Keratinocyte (primary cell): ENCODE results near the gene SMARCD3. TPM values are rescaled to one million over a fixed set of nuclear protein-coding genes. Genes with fewer than 3 reads are reported as not detected.

ENCODE experiments used
- DNase-seq: peaks from one replicate; pipeline ENCODE4 v3.0.0-alpha.2; 2011; ENCODE audit warnings: low read depth, missing footprints, low spot score
- FAIRE-seq: peaks from 2 replicates; lab custom pipeline; 2011; peaks lifted over from hg19 to GRCh38; lab: Jason Lieb, UNC
- H2AFZ ChIP-seq: 2 replicates; pipeline ENCODE4 v1.6.0; 2012; ENCODE audit warnings: low read length, control low read depth, inconsistent platforms; ENCODE audit not compliant: control insufficient read depth
- H3K27ac ChIP-seq: 2 replicates; pipeline ENCODE4 v1.5.1; 2011; ENCODE audit warnings: low read length; ENCODE audit not compliant: control insufficient read depth, insufficient read depth
- H3K27me3 ChIP-seq: 3 replicates; pipeline ENCODE4 v1.6.0; 2011; ENCODE audit warnings: low read length; ENCODE audit not compliant: control insufficient read depth, insufficient read depth; ENCODE audit errors: extremely low read depth
- H3K36me3 ChIP-seq, 2 experiments: 2 replicates in 1 of 2; 3 replicates in 1 of 2; pipeline ENCODE4 v1.5.1; 2011; ENCODE audit warnings: low read length in 2 of 2, mild to moderate bottlenecking in 1 of 2; ENCODE audit not compliant: control insufficient read depth in 2 of 2, insufficient read depth in 2 of 2; ENCODE audit errors: extremely low read depth in 1 of 2
- H3K4me1 ChIP-seq: 3 replicates; pipeline ENCODE4 v1.5.1; 2011; ENCODE audit warnings: low read length; ENCODE audit not compliant: control insufficient read depth, insufficient read depth; ENCODE audit errors: extremely low read depth
- H3K4me2 ChIP-seq: 3 replicates; pipeline ENCODE4 v1.6.0; 2011; ENCODE audit warnings: low read depth, low read length; ENCODE audit not compliant: control insufficient read depth, insufficient read depth; ENCODE audit errors: extremely low read depth
- H3K4me3 ChIP-seq, 3 experiments: fragments of 200-600 bp in 1 of 3; sonication (generic) in 1 of 3; 2 replicates in 2 of 3; 3 replicates in 1 of 3; pipeline ENCODE4 v1.5.1; 2011 to 2016; ENCODE audit warnings: low read length in 3 of 3, mild to moderate bottlenecking in 3 of 3, control low read depth in 2 of 3, inconsistent platforms in 1 of 3, low read depth in 1 of 3, mixed read lengths in 1 of 3, mixed run types in 1 of 3, moderate library complexity in 1 of 3; ENCODE audit not compliant: control insufficient read depth in 2 of 3, insufficient read depth in 2 of 3; ENCODE audit errors: extremely low read depth in 1 of 3
- H3K79me2 ChIP-seq: 2 replicates; pipeline ENCODE4 v1.6.0; 2012; ENCODE audit warnings: low read length; ENCODE audit not compliant: control insufficient read depth, insufficient read depth
- H3K9ac ChIP-seq: 3 replicates; pipeline ENCODE4 v1.6.0; 2011; ENCODE audit warnings: low read length; ENCODE audit not compliant: control insufficient read depth, insufficient read depth; ENCODE audit errors: extremely low read depth
- H3K9me1 ChIP-seq: 3 replicates; pipeline ENCODE4 v1.6.0; 2011; ENCODE audit warnings: low read length; ENCODE audit not compliant: control insufficient read depth, insufficient read depth; ENCODE audit errors: extremely low read depth
- H3K9me3 ChIP-seq: 2 replicates; pipeline ENCODE4 v1.5.1; 2012; ENCODE audit warnings: low read depth, low read length; ENCODE audit not compliant: control insufficient read depth
- H4K20me1 ChIP-seq: 3 replicates; pipeline ENCODE4 v1.6.0; 2011; ENCODE audit warnings: low read length; ENCODE audit not compliant: control insufficient read depth, insufficient read depth; ENCODE audit errors: extremely low read depth
- EZH2 ChIP-seq: IDR thresholded peaks from one replicate; pipeline ENCODE4 v1.6.1; 2012; ENCODE audit warnings: inconsistent platforms, mild to moderate bottlenecking, low read length, moderate library complexity
- dilution Hi-C: fragments of 300-500 bp; cut with MboI; formaldehyde crosslinking; loops from one replicate; pipeline ENCODE4 v1.7.0; 2020; ENCODE audit warnings: low sequenced_read_pairs; ENCODE audit not compliant: extremely low pct_ligation_motif_present
- polyA plus RNA-seq, 5 experiments: library from polyadenylated mRNA; depleted of rRNA in 3 of 5; stranded (reverse) in 3 of 5; stranded (forward) in 1 of 5; unstranded in 1 of 5; fragments of >200 nt; gene quantifications; 1 replicate in 1 of 5; 2 replicates in 3 of 5; 3 replicates in 1 of 5; pipeline versions ENCODE4 v1.2.1 to v1.2.3, GENCODE V29; 2011 to 2012; ENCODE audit warnings: missing spikeins in 2 of 5, low read depth in 1 of 5, low replicate concordance in 1 of 5
- TF ChIP-seq, protein P1 (sequence below), 3 experiments: IDR thresholded peaks in 1 of 3; conservative IDR thresholded peaks in 1 of 3; optimal IDR thresholded peaks in 1 of 3; 2 replicates in 2 of 3; 3 replicates in 1 of 3; pipeline versions ENCODE3 to v1.5.1; 2011; ENCODE audit warnings: low read length in 3 of 3, mild to moderate bottlenecking in 3 of 3, moderate library complexity in 2 of 3, control low read depth in 1 of 3, inconsistent platforms in 1 of 3; ENCODE audit not compliant: insufficient read depth in 2 of 3; ENCODE audit errors: extremely low read depth in 1 of 3

The SMARCD3 gene
- polyA plus RNA-seq, 1 donor (not counting 4 experiments of a cell fraction or from before 2014, with no cell fraction given), result 3.0 TPM

DNA sequence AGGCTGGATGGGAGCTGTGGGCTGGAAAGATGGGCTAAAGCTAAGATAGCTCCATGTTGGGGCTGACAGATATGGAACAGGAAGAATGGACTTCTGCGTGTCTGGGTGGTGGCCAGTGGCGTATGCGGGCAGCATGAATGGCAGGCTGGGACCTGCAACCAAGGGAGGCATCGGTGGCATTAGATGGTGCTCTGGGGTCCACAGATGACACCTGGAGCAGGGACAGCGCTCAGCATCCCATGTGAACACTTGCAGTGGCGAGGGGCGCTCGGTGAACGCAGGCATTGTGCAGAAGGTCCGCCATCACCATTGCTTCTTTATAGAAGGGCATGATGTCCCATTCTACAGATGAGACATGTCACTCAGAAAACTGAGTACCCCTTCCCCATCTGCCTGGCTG is 21.0 kb upstream of the SMARCD3 start:
- DNase-seq (no peak), FAIRE-seq (no peak)
- Histone ChIP-seq H3K9ac (no peak overlapping the region), H3K36me3 (no peaks in the 10 kb centered on the region), H3K27me3 (peaks cover 30% of the 10 kb centered on the region), H3K9me3 (no peaks in the 10 kb centered on the region), H3K9me1 (no peaks in the 10 kb centered on the region), H3K27ac (no peak overlapping the region), H3K4me2 (no peak overlapping the region), H4K20me1 (no peaks in the 10 kb centered on the region), H2AFZ (no peak overlapping the region), H3K79me2 (no peaks in the 10 kb centered on the region), H3K4me3 (no peak overlapping the region), H3K4me1 (no peaks in the 10 kb centered on the region)
- TF ChIP-seq, protein P1, sequence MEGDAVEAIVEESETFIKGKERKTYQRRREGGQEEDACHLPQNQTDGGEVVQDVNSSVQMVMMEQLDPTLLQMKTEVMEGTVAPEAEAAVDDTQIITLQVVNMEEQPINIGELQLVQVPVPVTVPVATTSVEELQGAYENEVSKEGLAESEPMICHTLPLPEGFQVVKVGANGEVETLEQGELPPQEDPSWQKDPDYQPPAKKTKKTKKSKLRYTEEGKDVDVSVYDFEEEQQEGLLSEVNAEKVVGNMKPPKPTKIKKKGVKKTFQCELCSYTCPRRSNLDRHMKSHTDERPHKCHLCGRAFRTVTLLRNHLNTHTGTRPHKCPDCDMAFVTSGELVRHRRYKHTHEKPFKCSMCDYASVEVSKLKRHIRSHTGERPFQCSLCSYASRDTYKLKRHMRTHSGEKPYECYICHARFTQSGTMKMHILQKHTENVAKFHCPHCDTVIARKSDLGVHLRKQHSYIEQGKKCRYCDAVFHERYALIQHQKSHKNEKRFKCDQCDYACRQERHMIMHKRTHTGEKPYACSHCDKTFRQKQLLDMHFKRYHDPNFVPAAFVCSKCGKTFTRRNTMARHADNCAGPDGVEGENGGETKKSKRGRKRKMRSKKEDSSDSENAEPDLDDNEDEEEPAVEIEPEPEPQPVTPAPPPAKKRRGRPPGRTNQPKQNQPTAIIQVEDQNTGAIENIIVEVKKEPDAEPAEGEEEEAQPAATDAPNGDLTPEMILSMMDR (optimal IDR thresholded peaks at IDR 0.05 in 1 of 3, IDR thresholded peaks at IDR 0.05 in 1 of 3, conservative IDR thresholded peaks at IDR 0.05 in 1 of 3; ENCODE audit: extremely low read depth in 1 of 3, insufficient read depth in 2 of 3, low read length in 3 of 3), result no peak
- dilution Hi-C loops, result no loop called here

DNA sequence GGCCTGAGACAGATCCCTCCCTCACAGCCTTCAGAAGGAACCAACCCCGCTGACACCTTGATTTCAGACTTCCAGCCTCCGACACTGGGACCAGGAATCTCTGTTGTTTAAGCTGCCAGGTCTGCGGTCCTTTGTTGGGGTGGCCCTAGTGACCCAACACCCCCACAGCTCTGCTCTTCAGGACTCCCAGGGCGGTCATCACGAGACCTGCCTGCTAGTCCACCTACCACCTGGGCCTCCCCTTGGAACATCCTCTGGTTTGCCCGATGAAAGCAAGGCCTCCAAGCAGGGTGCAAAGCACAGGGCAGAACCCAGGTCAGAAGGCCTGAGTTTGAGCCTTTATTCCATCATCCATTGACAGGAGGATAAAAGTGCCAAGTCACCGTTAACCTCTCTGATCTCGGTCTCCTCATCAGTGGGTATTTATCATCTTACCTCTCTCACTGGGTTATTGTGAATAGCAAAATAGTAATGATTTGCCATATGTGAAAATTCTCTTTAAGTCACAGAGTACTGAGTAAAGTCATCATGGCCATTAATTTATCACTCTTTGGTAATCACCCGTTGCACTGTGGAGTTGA is 16.9 kb upstream of the SMARCD3 start:
- H3K4me1 ChIP-seq, result no peaks in the 10 kb centered on the region
- H3K9me3 ChIP-seq, result no peaks in the 10 kb centered on the region
- dilution Hi-C loops, result no loop called here
- no peak overlapping the region for H3K4me3 ChIP-seq
- FAIRE-seq (no peak), DNase-seq (no peak)
- H2AFZ ChIP-seq, result no peak overlapping the region
- TF ChIP-seq, protein P1 (optimal IDR thresholded peaks at IDR 0.05 in 1 of 3, IDR thresholded peaks at IDR 0.05 in 1 of 3, conservative IDR thresholded peaks at IDR 0.05 in 1 of 3; ENCODE audit: extremely low read depth in 1 of 3, insufficient read depth in 2 of 3, low read length in 3 of 3), result no peak
- no peak for TF ChIP-seq EZH2
- no peaks in the 10 kb centered on the region for H3K36me3 ChIP-seq
- H3K4me2 ChIP-seq, result no peak overlapping the region
- H3K27me3 ChIP-seq, result peaks cover 36% of the 10 kb centered on the region
- H3K79me2 ChIP-seq, result no peaks in the 10 kb centered on the region
- H4K20me1 ChIP-seq, result no peaks in the 10 kb centered on the region
- H3K9ac ChIP-seq, result no peak overlapping the region
- H3K9me1 ChIP-seq, result no peaks in the 10 kb centered on the region
- no peak overlapping the region for H3K27ac ChIP-seq
